ENCODE results near the gene PRR16.

- TF ChIP-seq POLR2A (IDR thresholded peaks at IDR 0.05; ENCODE audit: low read depth, low read length) (no peak), POLR2AphosphoS5 (IDR thresholded peaks at IDR 0.05; ENCODE audit: low read depth, low read length) (no peak), TAF1 (IDR thresholded peaks at IDR 0.05; ENCODE audit: low read depth, low read length) (no peak), PAX5 (IDR thresholded peaks at IDR 0.05; ENCODE audit: insufficient read depth, low read length, severe bottlenecking) (no peak), POU2F2 (IDR thresholded peaks at IDR 0.05; ENCODE audit: low read depth, low read length) (no peak)
These were observed 957 bp upstream of the PRR16 start for GRCh38 chr5:120463006-120463680.
